GM10266 (cell line): ENCODE data around the gene ZNF536.

Experiments
- DNase-seq: peaks from one replicate; pipeline ENCODE4 v3.0.0; 2012; ENCODE audit errors: extremely low spot score
- CTCF ChIP-seq: IDR thresholded peaks from 2 replicates; pipeline ENCODE4 v1.5.1; 2012; ENCODE audit warnings: mild to moderate bottlenecking, low read depth; ENCODE audit not compliant: control insufficient read depth, insufficient read depth; ENCODE audit errors: missing control alignments

The ZNF536 gene

GRCh38 chr19:30390356-30390988, 18.3 kb downstream of the ZNF536 start:
- no peak for TF ChIP-seq CTCF

GRCh38 chr19:30391052-30391451, 18.9 kb downstream of the ZNF536 start:
- TF ChIP-seq CTCF: no peak
- no peak for DNase-seq

More at GRCh38 chr19:30390356-30390988, 18.3 kb downstream of the ZNF536 start:
- DNase-seq: no peak

GRCh38 chr19:30391554-30392551, 19.7 kb downstream of the ZNF536 start:
- TF ChIP-seq CTCF: no peak
- no peak for DNase-seq

- no peak for TF ChIP-seq CTCF
- DNase-seq: no peak
Measured at GRCh38 chr19:30393046-30393445, 20.9 kb downstream of the ZNF536 start.

- no peak for DNase-seq
- TF ChIP-seq CTCF: no peak
Measured at GRCh38 chr19:30393729-30394480, 21.7 kb downstream of the ZNF536 start.

- DNase-seq: no peak
- no peak for TF ChIP-seq CTCF
Measured at GRCh38 chr19:30394481-30395151, 22.4 kb downstream of the ZNF536 start.
